Measurements from ENCODE around the gene EYA2. TPM values are rescaled to one million over a fixed set of nuclear protein-coding genes. Genes with fewer than 3 reads are reported as not detected.

EYA2 gene
- total and polyA plus RNA-seq, 2 experiments from 2014 or later: 0.18 TPM; not detected in 1

- Histone ChIP-seq H3K4me1 (ENCODE audit: insufficient read depth) (peaks cover 10% of the 10 kb centered on the region), H3K79me2 (ENCODE audit: insufficient read depth) (no peaks in the 10 kb centered on the region), H3K36me3 (ENCODE audit: low read depth) (no peaks in the 10 kb centered on the region), H3K9me3 (ENCODE audit: low read depth) (no peaks in the 10 kb centered on the region), H3K27me3 (replicated peaks; ENCODE audit: insufficient read depth) (no peaks in the 10 kb centered on the region), H3K9me2 (ENCODE audit: insufficient read depth) (no peaks in the 10 kb centered on the region), H3K4me2 (ENCODE audit: unreplicated experiment) (no peak overlapping the region), H3K4me3 (no peak overlapping the region), H4K20me1 (ENCODE audit: insufficient read depth) (no peaks in the 10 kb centered on the region), H2AFZ (no peak overlapping the region), H3F3A (ENCODE audit: insufficient read depth) (peaks cover 7% of the 10 kb centered on the region; the same call in 1 of the 2 replicates), H3K9ac (no peak overlapping the region), H3K27ac (no peak overlapping the region)
- 85 to 93% methylated on average over 5 of the region's 5 CpGs for WGBS, 2 experiments (ENCODE audit: low coverage in 1 of 2, low lambda C conversion rate in 2 of 2, missing lambda C conversion rate in 2 of 2)
- in situ Hi-C loops (cut with MboI): loop anchor here (10.0 kb wide), 1 partner anchor 385 kb away; no protein-coding TSS in a partner anchor
- no peak for DNase-seq
- TF ChIP-seq EZH2phosphoT487 (IDR thresholded peaks at IDR 0.05; ENCODE audit: insufficient read depth, low read depth): no peak
- no peak for TF ChIP-seq EZH2 (IDR thresholded peaks at IDR 0.05; ENCODE audit: insufficient read depth, poor library complexity, severe bottlenecking)
Measured at GRCh38 chr20:47149939-47150338, 255.3 kb downstream of the EYA2 start.

- H2AFZ ChIP-seq: no peak overlapping the region
- no peaks in the 10 kb centered on the region for H3K36me3 ChIP-seq (ENCODE audit: low read depth)
- no peak overlapping the region for H3K27ac ChIP-seq
- H3K4me1 ChIP-seq (ENCODE audit: insufficient read depth): peaks cover 10% of the 10 kb centered on the region
- no peak overlapping the region for H3K9ac ChIP-seq
- H3K9me2 ChIP-seq (ENCODE audit: insufficient read depth): no peaks in the 10 kb centered on the region
- H3F3A ChIP-seq (ENCODE audit: insufficient read depth): peaks cover 7% of the 10 kb centered on the region; the same call in 1 of the 2 replicates
- no peaks in the 10 kb centered on the region for H3K9me3 ChIP-seq (ENCODE audit: low read depth)
- no peak overlapping the region for H3K4me2 ChIP-seq (ENCODE audit: unreplicated experiment)
- H3K27me3 ChIP-seq (replicated peaks; ENCODE audit: insufficient read depth): no peaks in the 10 kb centered on the region
- in situ Hi-C loops (cut with MboI): no loop called here
- H4K20me1 ChIP-seq (ENCODE audit: insufficient read depth): no peaks in the 10 kb centered on the region
- no peak for TF ChIP-seq EZH2phosphoT487 (IDR thresholded peaks at IDR 0.05; ENCODE audit: insufficient read depth, low read depth)
- TF ChIP-seq EZH2 (IDR thresholded peaks at IDR 0.05; ENCODE audit: insufficient read depth, poor library complexity, severe bottlenecking): no peak
- 68 to 69% methylated on average over 11 of the region's 11 CpGs for WGBS, 2 experiments (ENCODE audit: low coverage in 1 of 2, low lambda C conversion rate in 2 of 2, missing lambda C conversion rate in 2 of 2)
- no peak overlapping the region for H3K4me3 ChIP-seq
- no peaks in the 10 kb centered on the region for H3K79me2 ChIP-seq (ENCODE audit: insufficient read depth)
- peak; percentile 85 for DNase-seq
Measured at GRCh38 chr20:47150403-47151152, 255.9 kb downstream of the EYA2 start.

GRCh38 chr20:47152068-47152467 is 257.4 kb downstream of the EYA2 start:
- H3K4me3 ChIP-seq: no peak overlapping the region
- no peak for DNase-seq

GRCh38 chr20:47154089-47154488 is 259.4 kb downstream of the EYA2 start:
- H3K4me1 ChIP-seq (ENCODE audit: insufficient read depth): no peaks in the 10 kb centered on the region
- H4K20me1 ChIP-seq (ENCODE audit: insufficient read depth): no peaks in the 10 kb centered on the region
- TF ChIP-seq EZH2 (IDR thresholded peaks at IDR 0.05; ENCODE audit: insufficient read depth, poor library complexity, severe bottlenecking) (no peak), EZH2phosphoT487 (IDR thresholded peaks at IDR 0.05; ENCODE audit: insufficient read depth, low read depth) (no peak)
- no peaks in the 10 kb centered on the region for H3K79me2 ChIP-seq (ENCODE audit: insufficient read depth)
- H2AFZ ChIP-seq: no peak overlapping the region
- no peaks in the 10 kb centered on the region for H3K36me3 ChIP-seq (ENCODE audit: low read depth)
- H3K27ac ChIP-seq: no peak overlapping the region
- no peaks in the 10 kb centered on the region for H3F3A ChIP-seq (ENCODE audit: insufficient read depth)
- no peak for DNase-seq
- H3K4me3 ChIP-seq: no peak overlapping the region
- no peak overlapping the region for H3K9ac ChIP-seq
- no peak overlapping the region for H3K4me2 ChIP-seq (ENCODE audit: unreplicated experiment)
- no peaks in the 10 kb centered on the region for H3K27me3 ChIP-seq (replicated peaks; ENCODE audit: insufficient read depth)
- no peaks in the 10 kb centered on the region for H3K9me3 ChIP-seq (ENCODE audit: low read depth)
- in situ Hi-C loops (cut with MboI): no loop called here
- 57 to 60% methylated on average over 2 of the region's 2 CpGs for WGBS, 2 experiments (ENCODE audit: low coverage in 1 of 2, low lambda C conversion rate in 2 of 2, missing lambda C conversion rate in 2 of 2)
- H3K9me2 ChIP-seq (ENCODE audit: insufficient read depth): no peaks in the 10 kb centered on the region

More at GRCh38 chr20:47152068-47152467, 257.4 kb downstream of the EYA2 start:
- no peak overlapping the region for H2AFZ ChIP-seq
- in situ Hi-C loops (cut with MboI): no loop called here
- WGBS, 2 experiments (ENCODE audit: low coverage in 1 of 2, low lambda C conversion rate in 2 of 2, missing lambda C conversion rate in 2 of 2): 66 to 68% methylated on average over 4 of the region's 4 CpGs
- H3K27ac ChIP-seq: no peak overlapping the region
- TF ChIP-seq EZH2 (IDR thresholded peaks at IDR 0.05; ENCODE audit: insufficient read depth, poor library complexity, severe bottlenecking) (no peak), EZH2phosphoT487 (IDR thresholded peaks at IDR 0.05; ENCODE audit: insufficient read depth, low read depth) (no peak)
- H3K9me2 ChIP-seq (ENCODE audit: insufficient read depth): no peaks in the 10 kb centered on the region
- H3K9ac ChIP-seq: no peak overlapping the region
- no peaks in the 10 kb centered on the region for H3K36me3 ChIP-seq (ENCODE audit: low read depth)
- H4K20me1 ChIP-seq (ENCODE audit: insufficient read depth): no peaks in the 10 kb centered on the region
- no peaks in the 10 kb centered on the region for H3K79me2 ChIP-seq (ENCODE audit: insufficient read depth)
- peaks cover 3% of the 10 kb centered on the region; the same call in 1 of the 2 replicates for H3F3A ChIP-seq (ENCODE audit: insufficient read depth)
- H3K4me2 ChIP-seq (ENCODE audit: unreplicated experiment): no peak overlapping the region
- H3K9me3 ChIP-seq (ENCODE audit: low read depth): no peaks in the 10 kb centered on the region
- peaks cover 2% of the 10 kb centered on the region for H3K4me1 ChIP-seq (ENCODE audit: insufficient read depth)
- H3K27me3 ChIP-seq (replicated peaks; ENCODE audit: insufficient read depth): no peaks in the 10 kb centered on the region

All from GM23248 (cell line).